Measurements from ENCODE around the gene SND1.

The SND1 gene

GRCh38 chr7:128006550-128007302 is 354.7 kb downstream of the SND1 start:
- DNase-seq: no peak

- DNase-seq: no peak
Observed at GRCh38 chr7:128007303-128007680, 355.3 kb downstream of the SND1 start.

- DNase-seq: no peak
Observed at GRCh38 chr7:128008141-128008540, 356.1 kb downstream of the SND1 start.

- DNase-seq: no peak
Observed at GRCh38 chr7:128008744-128009143, 356.8 kb downstream of the SND1 start.

GRCh38 chr7:128010391-128011127 is 358.6 kb downstream of the SND1 start:
- DNase-seq: peak; percentile 22

- no peak for DNase-seq
Observed at GRCh38 chr7:128011131-128011661, 359.2 kb downstream of the SND1 start.

- DNase-seq: no peak
Observed at GRCh38 chr7:128014811-128015210, 362.8 kb downstream of the SND1 start.

- no peak for DNase-seq
Observed at GRCh38 chr7:128017460-128017859, 365.5 kb downstream of the SND1 start.

- DNase-seq: no peak
Observed at GRCh38 chr7:128017862-128018845, 366.2 kb downstream of the SND1 start.

GRCh38 chr7:128019288-128019687 is 367.3 kb downstream of the SND1 start:
- no peak for DNase-seq

GRCh38 chr7:128020159-128020558 is 368.2 kb downstream of the SND1 start:
- peak; percentile 59 for DNase-seq

GRCh38 chr7:128021366-128021765 is 369.4 kb downstream of the SND1 start:
- no peak for DNase-seq

- DNase-seq: no peak
Observed at GRCh38 chr7:128022631-128023532, 370.9 kb downstream of the SND1 start.

- no peak for DNase-seq
Observed at GRCh38 chr7:128024151-128024550, 372.2 kb downstream of the SND1 start.

- no peak for DNase-seq
Observed at GRCh38 chr7:128025380-128025779, 373.4 kb downstream of the SND1 start.

GRCh38 chr7:128025819-128026218 is 373.8 kb downstream of the SND1 start:
- DNase-seq: no peak

- DNase-seq: no peak
Observed at GRCh38 chr7:128026551-128026950, 374.6 kb downstream of the SND1 start.

GRCh38 chr7:128027485-128027980 is 375.5 kb downstream of the SND1 start:
- DNase-seq: no peak

GRCh38 chr7:128029405-128029995 is 377.5 kb downstream of the SND1 start:
- no peak for DNase-seq

- DNase-seq: no peak
Observed at GRCh38 chr7:128030263-128030653, 378.3 kb downstream of the SND1 start.

Data from activated CD4-positive, alpha-beta T cell treated with anti-CD3 and anti-CD28 coated beads for 48 hours (primary cell).